ENCODE measurements around the gene PCDHA10.
"Not testable (repeated sequence)": the region's sequence is repeated elsewhere in the genome, so short reads cannot be mapped to it uniquely, and the experiment has no call there.

The PCDHA10 gene, protein sequence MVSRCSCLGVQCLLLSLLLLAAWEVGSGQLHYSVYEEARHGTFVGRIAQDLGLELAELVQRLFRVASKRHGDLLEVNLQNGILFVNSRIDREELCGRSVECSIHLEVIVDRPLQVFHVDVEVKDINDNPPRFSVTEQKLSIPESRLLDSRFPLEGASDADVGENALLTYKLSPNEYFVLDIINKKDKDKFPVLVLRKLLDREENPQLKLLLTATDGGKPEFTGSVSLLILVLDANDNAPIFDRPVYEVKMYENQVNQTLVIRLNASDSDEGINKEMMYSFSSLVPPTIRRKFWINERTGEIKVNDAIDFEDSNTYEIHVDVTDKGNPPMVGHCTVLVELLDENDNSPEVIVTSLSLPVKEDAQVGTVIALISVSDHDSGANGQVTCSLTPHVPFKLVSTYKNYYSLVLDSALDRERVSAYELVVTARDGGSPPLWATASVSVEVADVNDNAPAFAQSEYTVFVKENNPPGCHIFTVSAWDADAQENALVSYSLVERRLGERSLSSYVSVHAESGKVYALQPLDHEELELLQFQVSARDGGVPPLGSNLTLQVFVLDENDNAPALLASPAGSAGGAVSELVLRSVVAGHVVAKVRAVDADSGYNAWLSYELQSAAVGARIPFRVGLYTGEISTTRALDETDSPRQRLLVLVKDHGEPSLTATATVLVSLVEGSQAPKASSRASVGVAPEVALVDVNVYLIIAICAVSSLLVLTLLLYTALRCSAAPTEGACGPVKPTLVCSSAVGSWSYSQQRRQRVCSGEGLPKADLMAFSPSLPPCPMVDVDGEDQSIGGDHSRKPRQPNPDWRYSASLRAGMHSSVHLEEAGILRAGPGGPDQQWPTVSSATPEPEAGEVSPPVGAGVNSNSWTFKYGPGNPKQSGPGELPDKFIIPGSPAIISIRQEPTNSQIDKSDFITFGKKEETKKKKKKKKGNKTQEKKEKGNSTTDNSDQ

DNA sequence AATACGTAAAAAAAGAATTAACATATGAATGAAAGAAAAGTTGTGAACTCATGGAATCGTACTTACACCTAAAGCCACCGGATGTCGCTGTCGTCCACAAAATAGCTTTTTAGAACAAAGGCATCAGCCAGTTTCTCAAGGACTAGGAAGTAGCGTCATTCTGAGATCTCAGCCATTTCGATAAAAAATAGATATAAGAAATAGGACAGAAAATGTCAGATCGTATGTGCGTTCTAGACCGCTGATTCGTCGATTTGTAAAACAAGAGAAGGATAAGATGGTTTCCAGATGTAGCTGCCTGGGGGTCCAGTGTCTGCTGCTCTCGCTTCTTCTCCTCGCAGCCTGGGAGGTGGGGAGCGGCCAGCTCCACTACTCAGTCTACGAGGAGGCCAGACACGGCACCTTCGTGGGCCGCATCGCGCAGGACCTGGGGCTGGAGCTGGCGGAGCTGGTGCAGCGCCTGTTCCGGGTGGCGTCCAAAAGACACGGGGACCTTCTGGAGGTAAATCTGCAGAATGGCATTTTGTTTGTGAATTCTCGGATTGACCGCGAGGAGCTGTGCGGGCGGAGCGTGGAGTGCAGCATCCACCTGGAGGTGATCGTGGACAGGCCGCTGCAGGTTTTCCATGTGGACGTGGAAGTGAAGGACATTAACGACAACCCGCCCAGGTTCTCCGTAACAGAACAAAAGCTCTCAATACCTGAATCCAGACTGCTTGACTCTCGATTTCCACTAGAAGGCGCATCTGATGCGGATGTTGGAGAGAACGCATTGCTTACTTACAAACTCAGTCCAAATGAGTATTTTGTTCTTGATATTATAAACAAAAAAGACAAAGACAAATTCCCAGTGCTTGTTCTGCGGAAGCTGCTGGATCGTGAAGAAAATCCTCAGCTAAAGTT lies at the start of gene PCDHA10:
Gene PCDHA10, plus strand, starts transcription at position 126 of the 903 bp plus-strand sequence. Its CDS starts 152 bp downstream, at position 278.
- Histone ChIP-seq H3K36me3 (replicated peaks; ENCODE audit: low read depth, low read length) (no peaks in the 10 kb centered on the region), H3K27ac (ENCODE audit: low read length) (no peak within 1 kb of the TSS), H4K20me1 (ENCODE audit: insufficient read depth, low read length) (no peaks in the 10 kb centered on the region), H3K4me1 (ENCODE audit: low read length) (no peaks in the 10 kb centered on the region), H3K9ac (ENCODE audit: low read length) (no peak within 1 kb of the TSS), H3K27me3 (ENCODE audit: low read depth, low read length) (no peaks in the 10 kb centered on the region), H3K9me3 (ENCODE audit: insufficient read depth, low read length) (no peaks in the 10 kb centered on the region), H3K4me3 (ENCODE audit: low read length) (no peak within 1 kb of the TSS), H3K79me2 (ENCODE audit: low read length) (no peaks in the 10 kb centered on the region), H3K4me2 (ENCODE audit: low read length) (no peak within 1 kb of the TSS), H2AFZ (ENCODE audit: low read depth, low read length) (no peak within 1 kb of the TSS)
- TF ChIP-seq CTCF (IDR thresholded peaks at IDR 0.05; ENCODE audit: low read depth, low read length), result 0 out of 2 replicates have a peak, but pooled peaks have one; percentile 9
- TF ChIP-seq EZH2phosphoT487 (IDR thresholded peaks at IDR 0.05; ENCODE audit: low read depth), result no peak

DNA sequence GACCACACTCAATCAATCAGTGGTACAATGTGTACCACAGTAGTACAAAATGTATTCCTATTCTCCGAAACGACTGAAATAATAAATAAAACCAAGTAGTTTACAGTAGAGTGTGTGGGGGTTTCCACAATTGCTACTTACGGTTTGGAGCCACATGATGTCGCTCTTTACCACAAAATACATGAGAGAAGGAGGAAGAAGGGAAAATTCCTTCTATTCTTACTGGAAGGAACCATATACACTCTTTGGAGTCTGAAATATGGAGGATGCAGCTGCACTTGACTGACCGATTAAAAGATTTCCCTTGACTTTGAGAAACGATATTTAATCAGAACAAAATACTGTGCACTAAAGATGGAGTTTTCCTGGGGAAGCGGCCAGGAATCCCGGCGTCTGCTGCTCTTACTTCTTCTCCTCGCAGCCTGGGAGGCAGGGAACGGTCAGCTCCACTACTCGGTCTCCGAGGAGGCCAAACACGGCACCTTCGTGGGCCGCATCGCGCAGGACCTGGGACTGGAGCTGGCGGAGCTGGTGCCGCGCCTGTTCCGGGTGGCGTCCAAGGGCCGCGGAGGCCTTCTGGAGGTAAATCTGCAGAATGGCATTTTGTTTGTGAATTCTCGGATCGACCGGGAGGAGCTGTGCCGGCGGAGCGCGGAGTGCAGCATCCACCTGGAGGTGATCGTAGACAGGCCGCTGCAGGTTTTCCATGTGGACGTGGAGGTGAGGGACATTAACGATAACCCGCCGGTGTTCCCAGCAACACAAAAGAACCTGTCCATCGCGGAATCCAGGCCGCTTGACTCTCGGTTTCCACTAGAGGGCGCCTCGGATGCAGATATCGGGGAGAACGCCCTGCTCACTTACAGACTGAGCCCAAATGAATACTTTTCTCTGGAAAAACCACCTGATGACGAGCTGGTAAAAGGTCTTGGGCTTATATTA lies 48.6 kb upstream of the PCDHA10 start, which contains the start of gene PCDHA4:
Gene PCDHA4, plus strand, starts transcription at position 235 of the 942 bp plus-strand sequence.
- Histone ChIP-seq H3K9ac (ENCODE audit: low read length) (no peak within 1 kb of the TSS), H3K9me3 (ENCODE audit: insufficient read depth, low read length) (no peaks in the 10 kb centered on the region), H3K36me3 (replicated peaks; ENCODE audit: low read depth, low read length) (no peaks in the 10 kb centered on the region), H3K27me3 (ENCODE audit: low read depth, low read length) (no peaks in the 10 kb centered on the region), H3K4me3 (ENCODE audit: low read length) (no peak within 1 kb of the TSS), H3K4me2 (ENCODE audit: low read length) (no peak within 1 kb of the TSS), H3K79me2 (ENCODE audit: low read length) (no peaks in the 10 kb centered on the region), H3K27ac (ENCODE audit: low read length) (no peak within 1 kb of the TSS), H2AFZ (ENCODE audit: low read depth, low read length) (no peak within 1 kb of the TSS), H3K4me1 (ENCODE audit: low read length) (no peaks in the 10 kb centered on the region), H4K20me1 (ENCODE audit: insufficient read depth, low read length) (no peaks in the 10 kb centered on the region)
- no peak for TF ChIP-seq CTCF (IDR thresholded peaks at IDR 0.05; ENCODE audit: low read depth, low read length)
- no peak for TF ChIP-seq EZH2phosphoT487 (IDR thresholded peaks at IDR 0.05; ENCODE audit: low read depth)

- H3K9ac ChIP-seq (ENCODE audit: low read length); H3K4me1 ChIP-seq (ENCODE audit: low read length); H4K20me1 ChIP-seq (ENCODE audit: insufficient read depth, low read length); H3K9me3 ChIP-seq (ENCODE audit: insufficient read depth, low read length); H3K4me3 ChIP-seq (ENCODE audit: low read length); H3K36me3 ChIP-seq (replicated peaks; ENCODE audit: low read depth, low read length); H3K4me2 ChIP-seq (ENCODE audit: low read length); H3K27me3 ChIP-seq (ENCODE audit: low read depth, low read length); H3K79me2 ChIP-seq (ENCODE audit: low read length); H3K27ac ChIP-seq (ENCODE audit: low read length); H2AFZ ChIP-seq (ENCODE audit: low read depth, low read length): not testable (repeated sequence)
These were observed 47.3 kb upstream of the PCDHA10 start for GRCh38 chr5:140808241-140808888.

Data from OCI-LY3 (cell line).